Esophagus squamous epithelium (tissue), 5 donors: Measurements from ENCODE around the gene PXN. TPM values are rescaled to one million over a fixed set of nuclear protein-coding genes. Genes with fewer than 3 reads are reported as not detected.

ENCODE experiments used
- DNase-seq: peaks from one replicate; lab custom pipeline; 2025; lab: John Stamatoyannopoulos, UW
- H3K27ac ChIP-seq, 4 donors: fragments of 200-600 bp; sonication (generic); one replicate each; pipeline ENCODE4 v1.5.1; 2016 to 2019; ENCODE audit warnings: mild to moderate bottlenecking in 1 of 4
- H3K27me3 ChIP-seq, 4 donors: fragments of 200-600 bp; sonication (generic); 1 replicate in 3 of 4; 2 replicates in 1 of 4; pipeline versions ENCODE4 v1.5.1 to v1.6.0; 2017 to 2021; ENCODE audit warnings: antibody characterized with exemption in 1 of 4
- H3K36me3 ChIP-seq, 3 donors: fragments of 200-600 bp; sonication (generic); one replicate each; pipeline ENCODE4 v1.5.1; 2016 to 2019
- H3K4me1 ChIP-seq, 3 donors: fragments of 200-600 bp; sonication (generic); one replicate each; pipeline ENCODE4 v1.5.1; 2017 to 2019
- H3K4me3 ChIP-seq, 4 donors: fragments of 200-600 bp; sonication (generic); 1 replicate in 3 of 4; 2 replicates in 1 of 4; pipeline ENCODE4 v1.5.1; 2016 to 2019; ENCODE audit warnings: mild to moderate bottlenecking in 2 of 4, moderate library complexity in 1 of 4
- H3K9me3 ChIP-seq, 3 donors: fragments of 200-600 bp; sonication (generic); one replicate each; pipeline ENCODE4 v1.5.1; 2016 to 2019
- POLR2A ChIP-seq, 4 donors: fragments of 450-650 bp; IDR thresholded peaks; one replicate each; pipeline ENCODE4 v1.6.1; 2017; ENCODE audit warnings: antibody characterized with exemption in 4 of 4, mild to moderate bottlenecking in 4 of 4, moderate library complexity in 3 of 4
- WGBS, 2 donors: methylation state at CpG; one replicate each; pipeline ENCODE4 v1.1.5; 2018; 5-methylcytosine and 5-hydroxymethylcytosine counted together
- intact Hi-C: fragments of 100-400 bp; cut with DNase I; formaldehyde crosslinking; loops from one replicate; pipeline ENCODE4 v1.15.0; 2022
- total RNA-seq, 4 donors: library from RNA; depleted of rRNA; stranded (reverse); fragments of >200 nt; gene quantifications; one replicate each; pipeline ENCODE4 v1.1.0, GENCODE V29; 2016
- TF ChIP-seq, protein P1 (sequence below), 6 experiments: fragments of 450-650 bp in 4 of 6; fragments of 200-600 bp in 2 of 6; sonication (generic) in 2 of 6; IDR thresholded peaks; one replicate each; pipeline ENCODE4 v1.5.1; 2016 to 2019; ENCODE audit warnings: antibody characterized with exemption in 6 of 6, mild to moderate bottlenecking in 4 of 6, moderate library complexity in 4 of 6
- donor health status: DM: yes; HTN: yes; CAD: no.

Gene PXN
- total RNA-seq, 4 donors from 2014 or later = 18.2 to 44.4 (median 21.4) TPM

DNA sequence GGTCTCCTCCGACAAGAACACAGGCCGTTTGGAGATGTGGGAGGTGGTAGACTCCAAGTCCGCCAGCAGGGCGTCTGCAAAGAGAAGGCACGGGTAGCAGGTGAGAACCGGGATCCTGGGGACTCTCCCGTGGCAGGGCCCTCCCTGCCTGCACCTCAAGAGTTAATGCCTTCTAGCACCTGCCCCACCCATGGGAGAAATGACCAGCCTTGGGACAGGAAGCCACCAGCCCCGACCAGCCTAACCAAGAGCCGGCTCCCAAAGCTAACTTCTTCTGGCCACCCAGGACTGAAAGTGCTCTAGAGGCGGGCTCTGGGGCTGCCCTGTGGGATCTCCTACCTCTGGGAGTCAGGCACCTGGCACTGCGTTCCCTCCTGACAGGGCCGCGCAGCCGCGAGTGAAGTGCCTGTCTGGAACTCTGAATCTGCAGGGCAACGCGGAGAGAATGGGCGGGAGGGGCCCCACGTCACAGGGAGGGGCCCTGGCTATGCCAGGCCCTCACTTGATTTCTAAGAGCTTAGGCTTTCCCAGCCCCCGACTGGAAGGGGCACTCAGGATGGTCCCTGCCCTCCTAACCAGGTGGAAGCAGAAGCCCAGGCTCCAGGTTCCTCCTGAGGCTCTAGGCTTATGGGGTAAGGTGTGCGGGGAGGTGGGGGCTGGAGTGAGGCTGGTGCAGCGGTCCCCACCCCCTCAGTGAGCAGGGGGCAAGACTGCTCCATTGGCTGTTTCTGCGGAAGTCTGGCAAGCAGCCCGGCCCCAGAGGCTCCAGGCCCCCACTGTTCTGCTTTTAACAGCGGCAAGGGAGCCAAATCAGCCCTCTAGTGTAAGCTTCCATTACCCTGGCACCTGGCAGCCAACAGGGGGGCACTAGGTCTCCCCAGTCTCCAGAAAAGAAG is 41.0 kb downstream of the PXN start:
- DNase-seq = no peak
- intact Hi-C loops = no loop called here
- Histone ChIP-seq H3K27ac (peak overlapping the region; percentile 63 to 79 (median 69)), H3K4me1 (peaks cover 35 to 59% (median 49%) of the 10 kb centered on the region in 3 donors), H3K4me3 (peak overlapping the region; percentile 9 to 40 (median 31)), H3K9me3 (no peaks in the 10 kb centered on the region), H3K36me3 (peaks cover 20 to 62% (median 36%) of the 10 kb centered on the region in 3 donors), H3K27me3 (no peaks in the 10 kb centered on the region)
- WGBS, 2 donors = 21% methylated on average over 5 of the region's 25 CpGs; no CpG with 5 or more reads in 1 of the 2 donors
- peak in 1 of 4 donors; percentile 26 for TF ChIP-seq POLR2A (IDR thresholded peaks at IDR 0.05)
- TF ChIP-seq, protein P1, sequence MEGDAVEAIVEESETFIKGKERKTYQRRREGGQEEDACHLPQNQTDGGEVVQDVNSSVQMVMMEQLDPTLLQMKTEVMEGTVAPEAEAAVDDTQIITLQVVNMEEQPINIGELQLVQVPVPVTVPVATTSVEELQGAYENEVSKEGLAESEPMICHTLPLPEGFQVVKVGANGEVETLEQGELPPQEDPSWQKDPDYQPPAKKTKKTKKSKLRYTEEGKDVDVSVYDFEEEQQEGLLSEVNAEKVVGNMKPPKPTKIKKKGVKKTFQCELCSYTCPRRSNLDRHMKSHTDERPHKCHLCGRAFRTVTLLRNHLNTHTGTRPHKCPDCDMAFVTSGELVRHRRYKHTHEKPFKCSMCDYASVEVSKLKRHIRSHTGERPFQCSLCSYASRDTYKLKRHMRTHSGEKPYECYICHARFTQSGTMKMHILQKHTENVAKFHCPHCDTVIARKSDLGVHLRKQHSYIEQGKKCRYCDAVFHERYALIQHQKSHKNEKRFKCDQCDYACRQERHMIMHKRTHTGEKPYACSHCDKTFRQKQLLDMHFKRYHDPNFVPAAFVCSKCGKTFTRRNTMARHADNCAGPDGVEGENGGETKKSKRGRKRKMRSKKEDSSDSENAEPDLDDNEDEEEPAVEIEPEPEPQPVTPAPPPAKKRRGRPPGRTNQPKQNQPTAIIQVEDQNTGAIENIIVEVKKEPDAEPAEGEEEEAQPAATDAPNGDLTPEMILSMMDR (IDR thresholded peaks at IDR 0.05) = no peak

DNA sequence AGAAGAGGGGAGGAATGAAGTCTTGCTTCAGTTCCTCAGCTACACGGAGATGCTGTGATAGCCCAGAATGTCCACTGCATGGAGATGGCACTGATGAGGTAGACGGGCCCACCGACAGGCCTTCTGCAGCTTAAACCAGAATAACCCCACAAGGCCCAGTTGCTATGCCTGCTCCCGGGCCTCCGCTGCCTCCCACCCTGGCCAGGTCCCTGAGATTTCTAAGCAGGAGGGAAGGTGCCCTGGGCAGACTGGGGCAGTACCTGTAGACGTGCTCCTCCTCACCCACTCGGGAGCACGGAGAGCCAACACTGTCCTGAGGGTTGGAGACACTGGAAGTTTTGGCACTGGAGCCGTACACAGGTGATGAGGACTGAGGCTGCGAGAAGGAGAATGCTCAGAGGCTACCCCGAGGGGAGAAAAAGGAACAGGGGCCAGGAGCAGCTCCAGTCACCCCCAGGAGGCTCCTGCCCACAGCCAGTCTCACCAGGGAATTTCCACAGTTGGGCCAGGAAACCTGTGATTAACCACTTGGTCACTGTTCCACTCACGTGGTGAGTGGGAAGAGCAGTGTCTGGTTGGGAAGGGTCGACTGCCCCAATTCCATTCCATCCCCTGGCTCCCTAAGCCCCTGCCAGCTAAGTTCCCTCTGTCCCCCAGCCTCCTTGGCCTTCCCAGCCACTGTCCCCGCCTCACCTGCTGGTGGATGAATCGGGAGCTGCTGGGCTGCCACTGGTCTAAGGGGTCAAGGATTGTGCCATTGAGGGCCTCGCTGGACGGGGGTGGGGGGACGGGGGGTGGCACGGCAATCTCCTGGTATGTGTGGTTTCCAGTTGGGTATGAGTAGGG is 41.8 kb downstream of the PXN start:
- H3K4me1 ChIP-seq = peaks cover 26 to 50% (median 40%) of the 10 kb centered on the region in 3 donors
- no peak for DNase-seq

DNA sequence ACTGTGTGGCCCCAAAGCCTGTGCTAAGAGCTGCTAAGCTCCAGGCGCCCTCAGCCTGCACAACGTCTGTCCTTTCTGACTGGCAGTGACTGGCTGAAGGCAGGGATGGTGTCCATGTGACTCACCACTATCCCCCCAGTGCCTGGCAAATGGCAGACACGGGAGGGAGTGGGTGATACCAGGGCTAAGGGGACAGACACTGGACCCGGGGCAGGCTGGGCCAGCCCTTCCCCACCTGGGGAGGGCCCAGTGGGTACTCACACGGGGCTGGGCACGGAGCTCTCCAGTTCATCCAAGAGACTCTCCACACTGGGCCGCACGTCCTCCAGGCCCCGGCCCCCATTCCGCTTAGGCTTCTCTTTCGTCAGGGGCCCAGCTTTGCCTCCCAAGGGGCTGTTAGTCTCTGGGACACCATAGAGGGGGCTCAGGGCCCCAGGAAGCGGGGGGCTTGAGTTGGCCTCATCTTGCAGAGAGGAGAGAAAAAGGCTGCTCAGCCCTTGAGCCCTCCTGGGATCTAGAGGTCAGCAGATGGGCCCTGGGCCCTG is 43.2 kb downstream of the PXN start:
- no peak overlapping the region for H3K27ac ChIP-seq
- peaks cover 17 to 37% (median 31%) of the 10 kb centered on the region in 3 donors for H3K4me1 ChIP-seq
- no peaks in the 10 kb centered on the region for H3K27me3 ChIP-seq
- intact Hi-C loops = no loop called here
- no peak for DNase-seq
- no peaks in the 10 kb centered on the region for H3K9me3 ChIP-seq
- 92 to 100% methylated on average over 1 to 2 of the region's 12 CpGs for WGBS, 2 donors
- H3K4me3 ChIP-seq = no peak overlapping the region
- peaks cover 26 to 80% (median 50%) of the 10 kb centered on the region in 3 donors for H3K36me3 ChIP-seq
- TF ChIP-seq, protein P1 (IDR thresholded peaks at IDR 0.05) = no peak
- TF ChIP-seq POLR2A (IDR thresholded peaks at IDR 0.05) = no peak

More for the DNA sequence above, 41.8 kb downstream of the PXN start:
- intact Hi-C loops = no loop called here
- Histone ChIP-seq H3K4me3 (peak overlapping the region in 2 of 4 donors; percentile 35 to 40), H3K9me3 (no peaks in the 10 kb centered on the region), H3K27ac (peak overlapping the region in 3 of 4 donors; percentile 65 to 79 (median 73)), H3K27me3 (no peaks in the 10 kb centered on the region), H3K36me3 (peaks cover 26 to 71% (median 43%) of the 10 kb centered on the region in 3 donors)
- TF ChIP-seq POLR2A (IDR thresholded peaks at IDR 0.05) = no peak
- TF ChIP-seq, protein P1 (IDR thresholded peaks at IDR 0.05) = no peak
- WGBS, 2 donors = 64 to 74% methylated on average over 5 to 7 of the region's 19 CpGs

DNA sequence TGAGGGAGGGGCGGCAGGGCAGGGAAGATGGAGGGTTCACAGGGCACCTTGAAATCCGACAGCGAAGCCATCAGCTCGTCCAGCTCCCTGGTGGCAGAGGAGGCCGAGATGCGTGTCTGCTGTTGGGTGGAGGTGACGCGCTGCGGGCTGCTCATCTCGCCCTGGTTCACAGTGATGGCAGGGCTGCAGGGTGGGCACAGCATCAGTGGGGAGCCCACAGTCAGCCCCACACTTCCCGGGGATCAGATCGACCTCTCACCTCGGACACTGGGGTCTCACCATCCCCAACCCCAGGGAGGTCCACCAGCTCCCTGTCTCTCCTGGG is 44.0 kb downstream of the PXN start:
- TF ChIP-seq, protein P1 (IDR thresholded peaks at IDR 0.05) = no peak
- no peak for TF ChIP-seq POLR2A (IDR thresholded peaks at IDR 0.05)

More for the DNA sequence above, 44.0 kb downstream of the PXN start:
- Histone ChIP-seq H3K4me1 (peaks cover 17 to 30% (median 30%) of the 10 kb centered on the region in 3 donors), H3K36me3 (peaks cover 26 to 82% (median 50%) of the 10 kb centered on the region in 3 donors), H3K27me3 (no peaks in the 10 kb centered on the region), H3K27ac (no peak overlapping the region), H3K4me3 (no peak overlapping the region), H3K9me3 (no peaks in the 10 kb centered on the region)
- WGBS, 2 donors = 94% methylated on average over 9 of the region's 13 CpGs; no CpG with 5 or more reads in 1 of the 2 donors
- DNase-seq = no peak
- intact Hi-C loops = no loop called here
